Kidney capillary endothelial cell (primary cell): ENCODE results near the gene MAK.
"Not testable (repeated sequence)": the region's sequence is repeated elsewhere in the genome, so short reads cannot be mapped to it uniquely, and the experiment has no call there.

Experiments
- DNase-seq: peaks from one replicate; pipeline ENCODE4 v3.0.0-alpha.2; 2018; ENCODE audit warnings: low spot score

MAK gene

GRCh38 chr6:10854922-10855632 lies 16.7 kb upstream of the MAK start:
- no peak for DNase-seq

- not testable (repeated sequence) for DNase-seq
Observed at GRCh38 chr6:10853849-10854300, 15.5 kb upstream of the MAK start.

- DNase-seq: no peak
Observed at GRCh38 chr6:10852361-10852960, 14.1 kb upstream of the MAK start.

GRCh38 chr6:10850728-10851127 lies 12.4 kb upstream of the MAK start:
- no peak for DNase-seq

GRCh38 chr6:10849901-10850300 lies 11.6 kb upstream of the MAK start:
- no peak for DNase-seq

- peak; percentile 9 for DNase-seq
Observed at GRCh38 chr6:10847684-10848083, 9.3 kb upstream of the MAK start.

- DNase-seq: no peak
Observed at GRCh38 chr6:10843554-10843953, 5.2 kb upstream of the MAK start.

GRCh38 chr6:10838794-10839333 lies 525 bp upstream of the MAK start:
- DNase-seq: no peak

- DNase-seq: peak; percentile 12
Observed at GRCh38 chr6:10837622-10837994, 731 bp downstream of the MAK start.

GRCh38 chr6:10837009-10837621 lies 1.2 kb downstream of the MAK start:
- DNase-seq: peak; percentile 16

- no peak for DNase-seq
Observed at GRCh38 chr6:10834823-10835222, 3.5 kb downstream of the MAK start.

- no peak for DNase-seq
Observed at GRCh38 chr6:10831609-10832008, 6.7 kb downstream of the MAK start.

GRCh38 chr6:10824819-10825218 lies 13.5 kb downstream of the MAK start:
- DNase-seq: no peak

- DNase-seq: no peak
Observed at GRCh38 chr6:10824297-10824696, 14.0 kb downstream of the MAK start.

GRCh38 chr6:10814176-10814575 lies 24.2 kb downstream of the MAK start:
- not testable (repeated sequence) for DNase-seq

- DNase-seq: no peak
Observed at GRCh38 chr6:10809098-10809497, 29.2 kb downstream of the MAK start.

- DNase-seq: no peak
Observed at GRCh38 chr6:10808376-10808775, 30.0 kb downstream of the MAK start.

GRCh38 chr6:10801224-10801848 lies 37.0 kb downstream of the MAK start:
- peak; percentile 57 for DNase-seq

- no peak for DNase-seq
Observed at GRCh38 chr6:10800810-10801209, 37.5 kb downstream of the MAK start.

GRCh38 chr6:10794239-10794638 lies 44.1 kb downstream of the MAK start:
- DNase-seq: no peak

- no peak for DNase-seq
Observed at GRCh38 chr6:10793695-10794094, 44.6 kb downstream of the MAK start.

- DNase-seq: no peak
Observed at GRCh38 chr6:10793035-10793434, 45.3 kb downstream of the MAK start.

GRCh38 chr6:10792101-10792500 lies 46.2 kb downstream of the MAK start:
- no peak for DNase-seq
